IMR-90 (cell line): ENCODE results near the gene DNAJB2. TPM values are rescaled to one million over a fixed set of nuclear protein-coding genes. Genes with fewer than 3 reads are reported as not detected.

Source experiments
- ATAC-seq: fragments of 200-7000 bp; cut with Tn5 transposase; 2 replicates; pipeline ENCODE4 v1.9.1; 2020; ENCODE audit warnings: low read depth, mild to moderate bottlenecking, moderate library complexity
- BruUV-seq: library from RNA; stranded (reverse); fragments of 400-500 nt; replicated peaks from 2 replicates; lab custom pipeline; 2021; lab: Mats Ljungman, UMichigan
- CTCF ChIA-PET: fragments of 300-600 bp; formaldehyde crosslinking; extraction: SDS; loops from one replicate; lab custom pipeline; 2021; ENCODE audit warnings: antibody characterized with exemption; lab: Yijun Ruan, JAX
- POLR2A ChIA-PET: fragments of 300-600 bp; sonication (Branson Sonifier 250); formaldehyde crosslinking; loops from one replicate; lab custom pipeline; 2022; ENCODE audit warnings: antibody characterized with exemption; ENCODE audit not compliant: unreplicated experiment; lab: Charles Lee
- DNase-seq: peaks from one replicate; pipeline ENCODE4 v3.0.0; 2013
- H2AFZ ChIP-seq: replicated peaks from 2 replicates; pipeline ENCODE3; 2013; ENCODE audit warnings: low read length, mild to moderate bottlenecking; ENCODE audit not compliant: poor library complexity
- H2AK5ac ChIP-seq: 2 replicates; pipeline ENCODE4 v1.6.1; 2013; ENCODE audit warnings: low read depth, low read length, inconsistent platforms
- H2AK9ac ChIP-seq: replicated peaks from 2 replicates; pipeline ENCODE3; 2013; ENCODE audit warnings: mild to moderate bottlenecking, low read depth, low read length, moderate library complexity; ENCODE audit not compliant: poor library complexity
- H2BK120ac ChIP-seq: 2 replicates; pipeline ENCODE4 v1.6.1; 2013; ENCODE audit warnings: low read depth, low read length, inconsistent platforms
- H2BK15ac ChIP-seq: 3 replicates; pipeline ENCODE4 v1.6.1; 2013; ENCODE audit warnings: low read depth, low read length, inconsistent platforms
- H2BK20ac ChIP-seq: 2 replicates; pipeline ENCODE4 v1.6.1; 2013; ENCODE audit warnings: low read depth, mild to moderate bottlenecking, inconsistent platforms, low read length, moderate library complexity
- H2BK5ac ChIP-seq: 2 replicates; pipeline ENCODE4 v1.6.1; 2013; ENCODE audit warnings: mild to moderate bottlenecking, low read depth, low read length, inconsistent platforms; ENCODE audit not compliant: poor library complexity, severe bottlenecking
- H3K14ac ChIP-seq: replicated peaks from 2 replicates; pipeline ENCODE4 v1.6.1; 2013; ENCODE audit warnings: low read depth, low read length, inconsistent platforms
- H3K18ac ChIP-seq: 2 replicates; pipeline ENCODE4 v1.6.1; 2013; ENCODE audit warnings: low read depth, low read length, control low read depth
- H3K23ac ChIP-seq: 2 replicates; pipeline ENCODE4 v1.6.1; 2013; ENCODE audit warnings: low read depth, low read length, inconsistent platforms
- H3K27ac ChIP-seq: 2 replicates; pipeline ENCODE4 v1.5.1; 2013; ENCODE audit warnings: mild to moderate bottlenecking, control low read depth, low read length; ENCODE audit not compliant: insufficient read depth
- H3K27me3 ChIP-seq: 2 replicates; pipeline ENCODE4 v1.6.1; 2013; ENCODE audit warnings: low read length; ENCODE audit not compliant: control insufficient read depth, insufficient read depth
- H3K36me3 ChIP-seq: 2 replicates; pipeline ENCODE4 v1.6.1; 2013; ENCODE audit warnings: low read length, mixed read lengths; ENCODE audit not compliant: control insufficient read depth, insufficient read depth
- H3K4ac ChIP-seq: 2 replicates; pipeline ENCODE4 v1.6.1; 2013; ENCODE audit warnings: low read depth, low read length, inconsistent platforms
- H3K4me1 ChIP-seq: 2 replicates; pipeline ENCODE4 v1.6.1; 2013; ENCODE audit warnings: low read length, mixed read lengths; ENCODE audit not compliant: control insufficient read depth, insufficient read depth
- H3K4me2 ChIP-seq: 2 replicates; pipeline ENCODE4 v1.6.1; 2013; ENCODE audit warnings: low read depth, mild to moderate bottlenecking, control low read depth, low read length, moderate library complexity
- H3K4me3 ChIP-seq: 2 replicates; pipeline ENCODE4 v1.5.1; 2013; ENCODE audit warnings: low read depth, mild to moderate bottlenecking, control low read depth, low read length, moderate library complexity; ENCODE audit not compliant: insufficient read depth
- H3K56ac ChIP-seq: 2 replicates; pipeline ENCODE4 v1.6.1; 2013; ENCODE audit warnings: low read length, inconsistent platforms; ENCODE audit not compliant: insufficient read depth; ENCODE audit errors: extremely low read depth
- H3K79me1 ChIP-seq, 2 experiments: 2 replicates each; pipeline ENCODE4 v1.6.1; 2013; ENCODE audit warnings: low read length in 2 of 2, inconsistent platforms in 1 of 2, low read depth in 1 of 2
- H3K9ac ChIP-seq: 2 replicates; pipeline ENCODE4 v1.6.1; 2013; ENCODE audit warnings: low read depth, low read length, control low read depth
- H3K9me1 ChIP-seq: 2 replicates; pipeline ENCODE4 v1.6.1; 2013; ENCODE audit warnings: low read length, inconsistent platforms; ENCODE audit not compliant: insufficient read depth
- H3K9me3 ChIP-seq: 2 replicates; pipeline ENCODE4 v1.6.1; 2013; ENCODE audit warnings: low read length; ENCODE audit not compliant: control insufficient read depth, insufficient read depth
- H4K20me1 ChIP-seq: 2 replicates; pipeline ENCODE4 v1.6.1; 2013; ENCODE audit warnings: low read length, inconsistent platforms; ENCODE audit not compliant: insufficient read depth
- H4K5ac ChIP-seq: 2 replicates; pipeline ENCODE4 v1.6.1; 2013; ENCODE audit warnings: mild to moderate bottlenecking, low read depth, low read length, control low read depth
- H4K8ac ChIP-seq, 2 experiments: 2 replicates each; pipeline ENCODE4 v1.6.1; 2013; ENCODE audit warnings: low read depth in 2 of 2, low read length in 2 of 2, control low read depth in 1 of 2, inconsistent platforms in 1 of 2
- H4K91ac ChIP-seq: 2 replicates; pipeline ENCODE4 v1.6.1; 2013; ENCODE audit warnings: low read depth, low read length, inconsistent platforms; ENCODE audit not compliant: insufficient read depth
- CEBPB ChIP-seq: IDR thresholded peaks from 2 replicates; pipeline ENCODE4 v1.6.1; 2012; ENCODE audit warnings: low read depth, low read length, improper control_type of control experiment
- MAZ ChIP-seq: IDR thresholded peaks from 2 replicates; pipeline ENCODE4 v1.6.1; 2012; ENCODE audit warnings: low read depth, mild to moderate bottlenecking, low read length, improper control_type of control experiment, moderate library complexity, borderline replicate concordance
- WGBS, 2 experiments: methylation state at CpG; one replicate each; pipeline versions ENCODE4 v1.1.5 to v1.1.7; 2013; ENCODE audit warnings: missing lambda C conversion rate in 2 of 2; ENCODE audit not compliant: insufficient read length in 1 of 2; ENCODE audit errors: extremely low coverage in 2 of 2; 5-methylcytosine and 5-hydroxymethylcytosine counted together
- dilution Hi-C: fragments of 300-500 bp; cut with HindIII; formaldehyde crosslinking; loops from one replicate; pipeline ENCODE4 v1.14.3; 2018; ENCODE audit warnings: low sequenced_read_pairs; ENCODE audit not compliant: unreplicated experiment
- in situ Hi-C: fragments of 300-500 bp; cut with MboI; formaldehyde crosslinking; loops from 3 replicates; pipeline ENCODE4 v1.14.3; 2019; ENCODE audit warnings: low sequenced_read_pairs, inconsistent platforms, mixed read lengths
- intact Hi-C: fragments of 100-400 bp; cut with micrococcal nuclease; formaldehyde crosslinking; loops from 2 replicates; pipeline ENCODE4 v1.10.0; 2022
- polyA plus RNA-seq, 3 experiments: library from polyadenylated mRNA; depleted of rRNA; stranded (reverse); fragments of >200 nt; gene quantifications; 2 replicates each; pipeline ENCODE4 v1.2.3, GENCODE V29; 2012; ENCODE audit warnings: low replicate concordance in 1 of 3
- total RNA-seq: library from RNA; depleted of rRNA; stranded (reverse); fragments of >200 nt; gene quantifications from 2 replicates; pipeline ENCODE4 v1.2.3, GENCODE V29; 2012
- TF ChIP-seq, protein P1 (sequence below): conservative IDR thresholded peaks from 2 replicates; pipeline ENCODE4 v1.5.1; 2012; ENCODE audit warnings: mild to moderate bottlenecking, low read depth, low read length, improper control_type of control experiment
- TF ChIP-seq, protein P2 (sequence below): fragments of 150-350 bp; IDR thresholded peaks from 2 replicates; pipeline ENCODE4 v1.6.1; 2017; ENCODE audit warnings: mild to moderate bottlenecking, antibody characterized with exemption, low read length, low read depth

Gene DNAJB2
- total and polyA plus RNA-seq, 2 of the 4 experiments (the other 2 are of a cell fraction): 30.6 to 45.8 TPM

DNA sequence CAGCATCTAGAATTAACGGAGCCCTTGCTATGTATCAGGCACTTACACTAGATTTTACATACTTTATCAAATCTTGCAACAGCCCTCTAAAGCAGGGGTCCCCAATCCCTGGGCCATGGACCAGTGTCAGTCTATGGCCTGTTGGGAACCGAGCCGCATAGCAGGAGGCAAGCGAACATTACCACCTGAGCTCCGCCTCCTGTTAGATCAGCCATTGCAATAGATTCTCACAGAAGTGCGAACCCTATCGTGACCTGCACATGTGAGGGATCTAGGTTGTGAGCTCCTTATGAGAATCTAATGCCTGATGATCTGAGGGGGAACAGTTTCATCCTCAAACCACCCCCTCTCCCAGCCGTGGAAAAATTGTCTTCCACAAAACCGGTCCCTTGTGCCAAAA lies 13.4 kb downstream of the DNAJB2 start:
- no CpG with 5 or more reads among the region's 9 CpGs for whole genome bisulfite sequencing, 2 experiments
- no peak overlapping the region for H2AK5ac ChIP-seq
- no peak overlapping the region for H4K91ac ChIP-seq
- no peak overlapping the region for H3K9ac ChIP-seq
- no peaks in the 10 kb centered on the region for H3K9me3 ChIP-seq
- in situ Hi-C loops (no loop called here), intact Hi-C loops (no loop called here), dilution Hi-C loops (no loop called here)
- CTCF ChIA-PET: interaction anchor here (1.6 kb wide), 1 partner anchor 14 kb away, joined by 9 read pairs; the partner anchor contains the start of gene DNAJB2
- H2BK5ac ChIP-seq: no peak overlapping the region
- ATAC-seq (no peak), DNase-seq (no peak)
- H3K4me3 ChIP-seq: no peak overlapping the region
- H2BK20ac ChIP-seq: no peak overlapping the region
- no peak overlapping the region for H2AK9ac ChIP-seq
- H2AFZ ChIP-seq: no peak overlapping the region
- H3K36me3 ChIP-seq: no peaks in the 10 kb centered on the region
- no TSS peak for BruUV-seq
- no peak overlapping the region for H3K23ac ChIP-seq
- H3K79me1 ChIP-seq: no peaks in the 10 kb centered on the region
- POLR2A ChIA-PET: no interaction called here
- no peak overlapping the region for H3K4ac ChIP-seq
- H4K8ac ChIP-seq: no peak overlapping the region
- no peak overlapping the region for H2BK120ac ChIP-seq
- no peaks in the 10 kb centered on the region for H3K27me3 ChIP-seq
- no peak overlapping the region for H4K5ac ChIP-seq
- H3K27ac ChIP-seq: no peak overlapping the region
- peaks cover 4% of the 10 kb centered on the region; the same call in 1 of the 2 replicates for H4K20me1 ChIP-seq
- H3K56ac ChIP-seq: no peak overlapping the region
- no peak overlapping the region for H3K14ac ChIP-seq
- H3K4me2 ChIP-seq: no peak overlapping the region
- no peak overlapping the region for H3K18ac ChIP-seq
- no peak overlapping the region for H2BK15ac ChIP-seq
- H3K9me1 ChIP-seq: peaks cover 11% of the 10 kb centered on the region; the same call in 1 of the 2 replicates
- TF ChIP-seq, protein P1, sequence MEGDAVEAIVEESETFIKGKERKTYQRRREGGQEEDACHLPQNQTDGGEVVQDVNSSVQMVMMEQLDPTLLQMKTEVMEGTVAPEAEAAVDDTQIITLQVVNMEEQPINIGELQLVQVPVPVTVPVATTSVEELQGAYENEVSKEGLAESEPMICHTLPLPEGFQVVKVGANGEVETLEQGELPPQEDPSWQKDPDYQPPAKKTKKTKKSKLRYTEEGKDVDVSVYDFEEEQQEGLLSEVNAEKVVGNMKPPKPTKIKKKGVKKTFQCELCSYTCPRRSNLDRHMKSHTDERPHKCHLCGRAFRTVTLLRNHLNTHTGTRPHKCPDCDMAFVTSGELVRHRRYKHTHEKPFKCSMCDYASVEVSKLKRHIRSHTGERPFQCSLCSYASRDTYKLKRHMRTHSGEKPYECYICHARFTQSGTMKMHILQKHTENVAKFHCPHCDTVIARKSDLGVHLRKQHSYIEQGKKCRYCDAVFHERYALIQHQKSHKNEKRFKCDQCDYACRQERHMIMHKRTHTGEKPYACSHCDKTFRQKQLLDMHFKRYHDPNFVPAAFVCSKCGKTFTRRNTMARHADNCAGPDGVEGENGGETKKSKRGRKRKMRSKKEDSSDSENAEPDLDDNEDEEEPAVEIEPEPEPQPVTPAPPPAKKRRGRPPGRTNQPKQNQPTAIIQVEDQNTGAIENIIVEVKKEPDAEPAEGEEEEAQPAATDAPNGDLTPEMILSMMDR: no peak
- no peak for TF ChIP-seq MAZ
- TF ChIP-seq, protein P2, sequence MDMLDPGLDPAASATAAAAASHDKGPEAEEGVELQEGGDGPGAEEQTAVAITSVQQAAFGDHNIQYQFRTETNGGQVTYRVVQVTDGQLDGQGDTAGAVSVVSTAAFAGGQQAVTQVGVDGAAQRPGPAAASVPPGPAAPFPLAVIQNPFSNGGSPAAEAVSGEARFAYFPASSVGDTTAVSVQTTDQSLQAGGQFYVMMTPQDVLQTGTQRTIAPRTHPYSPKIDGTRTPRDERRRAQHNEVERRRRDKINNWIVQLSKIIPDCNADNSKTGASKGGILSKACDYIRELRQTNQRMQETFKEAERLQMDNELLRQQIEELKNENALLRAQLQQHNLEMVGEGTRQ: no peak
- TF ChIP-seq CEBPB: no peak
- H3K4me1 ChIP-seq: peaks cover 14% of the 10 kb centered on the region
